ENCODE measurements around the gene SGTA.

SGTA gene

GRCh38 chr19:2809387-2810140 is 26.5 kb upstream of the SGTA start:
- no peak for DNase-seq (ENCODE audit: low read depth in 2 of 2)

GRCh38 chr19:2808129-2808941 is 25.3 kb upstream of the SGTA start:
- no peak for DNase-seq (ENCODE audit: low read depth in 2 of 2)

GRCh38 chr19:2807379-2808128 is 24.5 kb upstream of the SGTA start:
- DNase-seq (ENCODE audit: low read depth in 2 of 2), result no peak

- no peak for DNase-seq (ENCODE audit: low read depth in 2 of 2)
Observed at GRCh38 chr19:2806736-2807378, 23.8 kb upstream of the SGTA start.

- DNase-seq (ENCODE audit: low read depth in 2 of 2), result no peak
Observed at GRCh38 chr19:2805991-2806649, 23.0 kb upstream of the SGTA start.

- no peak for DNase-seq (ENCODE audit: low read depth in 2 of 2)
Observed at GRCh38 chr19:2805261-2805900, 22.3 kb upstream of the SGTA start.

DNA sequence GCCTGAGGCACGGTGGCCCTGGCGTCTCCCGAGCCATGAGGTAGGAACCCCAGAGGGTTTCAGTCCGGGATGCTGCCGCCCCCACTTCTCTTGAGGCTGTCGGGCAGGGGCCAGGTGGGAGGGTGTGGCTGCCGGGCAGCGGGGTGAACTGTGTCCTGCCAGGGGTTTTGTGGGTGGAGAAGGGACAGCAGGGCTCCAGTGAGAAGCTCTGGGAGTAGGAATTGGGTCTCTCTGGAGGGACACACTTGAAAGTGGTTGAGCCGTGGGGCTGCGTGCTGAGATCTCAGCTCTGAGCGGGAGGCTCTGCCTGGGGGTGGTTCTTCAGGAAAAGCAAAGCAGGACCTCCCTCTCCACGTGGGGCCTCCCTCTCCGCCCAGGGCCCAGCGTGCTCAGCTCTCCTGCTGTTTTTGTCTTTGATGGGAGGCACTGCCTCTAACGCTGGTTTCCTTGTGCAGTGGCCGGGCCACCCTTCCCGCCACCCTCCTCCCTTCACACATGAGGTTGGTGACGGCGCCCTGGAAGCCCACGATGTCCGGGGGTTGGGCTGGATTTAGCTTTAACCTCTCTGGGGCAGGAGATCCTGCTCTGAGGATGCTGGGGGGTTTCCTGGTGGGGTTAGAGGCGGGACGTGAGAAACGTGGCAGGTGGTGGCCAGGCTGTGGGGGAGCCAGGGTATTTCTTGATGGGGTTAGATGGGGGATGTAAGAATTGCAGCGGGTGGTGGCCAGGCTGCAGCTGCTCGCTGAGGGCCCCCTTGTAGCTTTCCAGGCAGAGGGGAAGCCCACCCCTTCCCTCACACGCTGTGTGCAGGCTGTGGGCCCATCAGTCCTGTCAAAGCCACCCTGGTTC is 21.3 kb upstream of the SGTA start:
- DNase-seq (ENCODE audit: low read depth in 2 of 2), result no peak

DNA sequence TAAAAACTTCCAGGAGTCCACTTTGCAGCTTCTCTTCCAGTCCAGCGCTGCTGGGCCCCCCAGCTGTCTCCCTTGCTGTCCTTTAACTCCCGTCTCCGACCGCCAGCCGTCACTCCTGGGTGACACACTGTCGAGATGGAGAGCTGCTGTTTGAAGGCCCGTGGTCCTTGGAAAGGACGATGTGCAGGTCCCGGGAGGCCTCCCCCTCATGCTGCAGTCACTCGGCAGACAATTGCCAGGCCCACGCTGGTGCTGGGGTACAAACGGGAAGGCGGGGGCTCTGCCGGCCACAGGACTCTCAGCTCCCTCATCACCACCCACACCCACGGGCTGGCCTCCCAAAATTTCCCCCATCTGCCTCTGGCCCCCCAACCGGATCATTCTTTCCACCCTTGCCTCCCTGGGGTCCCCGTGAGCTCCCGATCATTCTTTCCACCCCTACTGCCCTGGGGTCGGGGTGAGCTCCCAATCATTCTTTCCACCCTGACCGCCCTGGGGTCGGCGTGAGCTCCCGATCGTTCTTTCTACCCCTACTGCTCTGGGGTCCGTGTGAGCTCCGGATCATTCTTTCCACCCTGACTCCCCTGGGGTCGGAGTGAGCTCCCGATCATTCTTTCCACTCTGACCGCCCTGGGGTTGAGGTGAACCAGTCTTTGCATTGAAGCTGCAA is 20.5 kb upstream of the SGTA start:
- DNase-seq (ENCODE audit: low read depth in 2 of 2), result no peak

- no peak for DNase-seq (ENCODE audit: low read depth in 2 of 2)
Observed at GRCh38 chr19:2802826-2803225, 19.8 kb upstream of the SGTA start.

DNA sequence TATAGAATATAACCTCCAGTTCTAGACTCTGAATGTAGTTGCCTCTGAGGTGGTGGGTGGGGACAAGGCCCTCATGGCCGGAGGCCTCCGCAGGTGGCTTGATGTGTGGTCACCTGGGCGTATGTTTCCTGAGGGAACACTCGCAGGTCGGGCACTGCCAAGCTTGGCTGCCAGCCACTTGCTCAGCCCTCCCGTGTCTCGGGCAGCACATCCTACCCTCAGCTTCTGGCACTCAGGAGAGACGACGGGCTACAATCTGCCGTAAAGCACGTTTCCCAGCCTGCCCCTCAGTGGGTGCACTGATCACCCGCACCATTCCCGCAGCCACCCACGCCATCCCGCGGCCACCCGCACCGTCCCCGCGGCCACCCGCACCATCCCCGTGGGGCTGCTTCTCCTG is 17.4 kb upstream of the SGTA start:
- no peak for DNase-seq (ENCODE audit: low read depth in 2 of 2)

DNA sequence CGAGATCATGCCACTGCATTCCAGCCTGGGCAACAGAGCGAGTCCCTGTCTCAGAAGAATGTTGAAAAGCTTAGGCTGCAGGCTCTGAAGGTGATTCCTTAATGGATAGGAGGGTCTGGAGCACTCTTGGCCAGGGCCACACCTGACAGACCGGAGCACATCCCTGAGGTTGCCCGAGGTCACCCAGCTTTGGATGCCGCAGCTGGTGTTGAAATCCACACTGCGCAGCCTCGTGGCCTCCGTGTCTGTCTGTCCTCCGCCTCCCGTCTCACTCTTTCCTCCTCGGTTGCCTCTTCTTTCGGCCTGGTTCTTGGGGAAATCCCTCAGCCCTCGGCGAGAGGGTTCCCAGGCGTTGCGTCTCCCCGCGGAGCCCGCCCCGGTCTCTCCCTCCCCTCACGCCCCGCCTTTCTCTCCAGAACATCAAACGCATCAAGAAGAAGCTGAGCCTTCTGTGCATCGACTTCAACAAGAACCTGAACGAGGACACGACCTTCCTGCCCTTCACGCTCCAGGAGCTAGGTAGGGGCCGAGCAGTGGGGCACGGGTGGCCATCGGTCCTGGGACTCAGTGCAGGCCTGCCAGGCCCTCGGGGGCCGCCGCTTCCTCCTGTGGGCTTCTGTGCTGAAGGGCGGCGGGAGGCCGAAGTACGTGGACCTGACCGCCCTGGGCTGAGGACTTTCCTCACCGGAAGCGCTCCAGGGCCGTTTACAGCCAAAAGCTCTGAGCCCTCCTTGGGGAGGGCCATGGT is 16.4 kb upstream of the SGTA start:
- no peak for DNase-seq (ENCODE audit: low read depth in 2 of 2)

DNA sequence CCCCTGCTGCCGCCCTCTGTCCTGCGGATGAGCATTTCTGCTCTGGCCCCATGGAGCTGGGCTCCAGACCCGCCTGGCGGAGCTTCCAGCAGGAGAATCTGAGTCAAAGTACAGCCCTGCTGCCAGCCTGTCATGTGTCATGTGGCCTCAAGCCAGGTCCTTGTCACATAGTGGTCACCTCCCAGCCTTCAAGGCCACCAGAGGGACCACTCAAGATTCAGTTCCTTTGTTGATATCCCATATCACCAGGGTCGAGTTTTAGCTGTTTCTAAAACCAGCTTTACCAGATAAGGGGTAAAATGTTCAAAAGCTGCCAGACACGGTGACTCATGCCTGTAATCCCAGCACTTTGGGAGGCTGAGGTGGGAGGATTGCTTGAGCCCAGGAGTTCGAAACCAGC is 15.7 kb upstream of the SGTA start:
- no peak for DNase-seq (ENCODE audit: low read depth in 2 of 2)

DNA sequence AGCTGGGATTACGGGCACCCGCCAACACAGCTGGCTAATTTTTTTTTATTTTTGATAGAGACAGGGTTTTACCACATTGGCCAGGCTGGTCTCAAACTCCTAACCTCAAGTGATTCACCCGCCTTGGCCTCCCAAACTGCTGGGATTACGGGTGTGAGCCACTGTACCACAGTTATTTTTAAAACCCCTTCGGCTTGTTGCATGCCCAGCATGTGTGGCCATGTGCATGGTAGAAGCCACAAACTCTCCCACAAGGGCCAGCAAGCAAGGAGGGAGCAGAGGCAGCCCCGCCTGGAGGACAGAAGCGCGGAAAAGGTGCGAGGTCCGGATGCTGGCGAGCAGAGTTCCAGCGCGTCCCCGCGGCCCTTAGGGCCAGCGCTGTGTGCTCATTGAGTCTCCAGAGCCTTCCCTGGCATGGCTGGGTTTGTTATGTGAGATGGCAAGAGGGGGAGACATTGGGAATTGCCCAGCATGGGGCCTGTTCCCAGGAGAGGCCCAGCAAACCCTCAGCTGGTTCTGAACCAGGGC is 15.1 kb upstream of the SGTA start:
- DNase-seq (ENCODE audit: low read depth in 2 of 2), result no peak

DNA sequence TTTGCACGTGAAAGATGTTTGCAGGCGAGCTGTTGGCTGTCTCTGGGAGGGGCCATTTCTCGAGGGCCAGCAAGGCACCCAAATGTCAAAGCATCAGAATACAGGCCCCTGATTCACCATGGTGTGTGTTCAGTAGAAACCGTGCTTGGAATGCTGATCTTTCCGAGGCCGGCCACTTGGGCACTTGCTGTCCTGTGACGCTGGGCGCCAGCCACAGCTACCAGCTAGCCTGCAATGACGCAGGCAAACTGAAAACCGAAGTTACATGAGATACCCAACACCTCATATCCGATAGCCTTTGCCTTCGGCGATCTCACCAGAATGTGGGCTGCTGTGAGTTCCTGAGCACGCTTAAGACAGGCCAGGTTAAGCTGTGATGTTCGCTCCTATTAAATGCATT is 14.2 kb upstream of the SGTA start:
- DNase-seq (ENCODE audit: low read depth in 2 of 2), result no peak

DNA sequence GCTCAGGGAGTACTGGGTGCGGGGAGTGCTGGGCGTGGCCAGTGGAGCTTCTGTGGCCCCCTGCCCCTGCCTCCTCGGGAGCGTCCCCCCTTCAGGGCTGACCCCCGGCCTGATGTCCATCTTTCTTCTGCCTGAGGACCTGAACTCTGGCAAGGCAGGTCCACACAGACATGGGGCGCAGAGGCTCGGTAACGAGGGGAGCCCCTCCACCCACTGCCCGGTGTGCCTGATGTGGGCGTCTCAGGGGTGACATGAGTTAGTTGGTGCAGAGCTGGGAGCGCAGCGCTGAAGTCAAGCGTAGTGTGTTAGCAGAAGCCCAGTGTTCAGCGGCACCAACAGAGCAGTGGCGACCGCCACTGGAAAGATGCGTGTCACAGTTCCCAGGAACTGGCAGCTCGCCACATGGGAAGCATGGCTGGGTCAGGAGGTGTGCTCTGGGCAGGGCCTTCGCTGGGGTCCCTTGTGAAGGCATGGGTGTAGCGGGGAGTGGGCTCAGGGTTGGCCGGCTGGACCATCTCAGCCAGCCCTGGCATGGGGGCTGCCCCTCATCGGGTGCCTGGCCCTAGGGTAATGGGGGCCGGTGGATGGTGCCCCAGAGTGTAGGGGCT is 13.7 kb upstream of the SGTA start:
- DNase-seq (ENCODE audit: low read depth in 2 of 2), result no peak

- DNase-seq (ENCODE audit: low read depth in 2 of 2), result no peak
Observed at GRCh38 chr19:2795827-2796658, 13.0 kb upstream of the SGTA start.

DNA sequence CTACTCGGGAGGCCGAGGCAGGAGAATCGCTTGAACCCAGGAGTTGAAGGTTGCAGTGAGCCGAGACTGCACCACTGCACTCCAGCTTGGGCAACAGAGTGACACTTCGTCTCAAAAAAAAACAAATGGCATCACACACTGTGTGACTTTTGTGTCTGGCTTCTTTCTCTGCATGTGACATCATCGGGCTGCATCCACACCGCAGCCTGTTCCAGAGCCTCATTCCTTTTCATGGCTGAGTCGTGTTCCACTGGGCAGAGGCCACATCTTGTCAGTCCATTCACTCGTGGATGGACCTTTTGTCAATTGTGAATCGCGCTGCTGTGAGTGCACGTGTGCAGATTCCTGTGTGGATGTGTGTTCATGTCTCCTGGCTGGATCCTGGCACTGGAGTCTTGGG is 10.5 kb upstream of the SGTA start:
- DNase-seq (ENCODE audit: low read depth in 2 of 2), result no peak

Data from stimulated activated CD4-positive, alpha-beta T cell treated with anti-CD3 and anti-CD28 coated beads, Interleukin-4, amount 100 ng/mL, for 48 hours (primary cell).